ENCODE data around the gene NDUFAB1. TPM values are rescaled to one million over a fixed set of nuclear protein-coding genes. Genes with fewer than 3 reads are reported as not detected.

Gene NDUFAB1
- total RNA-seq, 4 donors from 2014 or later: 46.7 to 158 (median 54.1) TPM

GRCh38 chr16:23597003-23597756 is 1.1 kb upstream of the NDUFAB1 start:
- TF ChIP-seq CTCF (IDR thresholded peaks at IDR 0.05; ENCODE audit: low read depth): no peak

GRCh38 chr16:23595246-23595950 is 718 bp downstream of the NDUFAB1 start:
- TF ChIP-seq CTCF (IDR thresholded peaks at IDR 0.05; ENCODE audit: low read depth): no peak

- no peak for TF ChIP-seq CTCF (IDR thresholded peaks at IDR 0.05; ENCODE audit: low read depth)
Observed at GRCh38 chr16:23594186-23594585, 1.9 kb downstream of the NDUFAB1 start.

GRCh38 chr16:23590181-23590580 is 5.9 kb downstream of the NDUFAB1 start:
- TF ChIP-seq CTCF (IDR thresholded peaks at IDR 0.05; ENCODE audit: low read depth): no peak

- no peak for TF ChIP-seq CTCF (IDR thresholded peaks at IDR 0.05; ENCODE audit: low read depth)
Observed at GRCh38 chr16:23587726-23588125, 8.4 kb downstream of the NDUFAB1 start.

GRCh38 chr16:23584186-23585076 is 11.7 kb downstream of the NDUFAB1 start:
- no peak for TF ChIP-seq CTCF (IDR thresholded peaks at IDR 0.05; ENCODE audit: low read depth)

GRCh38 chr16:23581764-23582163 is 14.4 kb downstream of the NDUFAB1 start:
- no peak for TF ChIP-seq CTCF (IDR thresholded peaks at IDR 0.05; ENCODE audit: low read depth)
